CMK (cell line): ENCODE data around the gene MAML2.

Experiments used
- DNase-seq: peaks from one replicate; pipeline ENCODE4 v3.0.0-alpha.2; 2010; ENCODE audit warnings: low read depth

MAML2 gene

DNA sequence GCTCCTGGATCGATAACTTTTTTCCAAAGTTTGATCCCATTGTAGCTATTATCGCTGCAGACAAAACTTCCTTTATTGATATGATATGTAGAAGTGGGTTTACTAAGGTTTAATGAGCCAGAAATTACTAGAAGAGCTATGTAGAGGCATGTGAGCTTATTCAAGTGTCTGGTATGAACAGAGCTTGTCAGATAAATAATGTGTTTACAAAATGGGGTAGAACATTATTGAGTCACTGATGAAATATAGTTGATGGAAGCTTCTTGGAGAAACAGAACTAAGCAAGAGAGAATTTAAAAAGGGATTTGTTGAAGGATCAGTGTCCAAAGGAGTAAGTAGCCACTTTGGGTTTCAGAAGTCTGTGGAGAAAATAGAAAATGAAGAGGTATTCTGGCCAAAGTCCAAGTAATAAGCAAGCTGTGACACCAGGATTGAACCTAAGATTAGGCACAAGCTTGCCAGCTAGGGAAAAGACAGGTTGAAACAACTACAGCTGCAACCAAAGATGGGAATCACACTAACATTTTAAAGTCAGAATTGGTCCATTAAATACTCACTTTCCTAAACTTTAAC, 104.3 kb downstream of the MAML2 start:
- no peak for DNase-seq

DNA sequence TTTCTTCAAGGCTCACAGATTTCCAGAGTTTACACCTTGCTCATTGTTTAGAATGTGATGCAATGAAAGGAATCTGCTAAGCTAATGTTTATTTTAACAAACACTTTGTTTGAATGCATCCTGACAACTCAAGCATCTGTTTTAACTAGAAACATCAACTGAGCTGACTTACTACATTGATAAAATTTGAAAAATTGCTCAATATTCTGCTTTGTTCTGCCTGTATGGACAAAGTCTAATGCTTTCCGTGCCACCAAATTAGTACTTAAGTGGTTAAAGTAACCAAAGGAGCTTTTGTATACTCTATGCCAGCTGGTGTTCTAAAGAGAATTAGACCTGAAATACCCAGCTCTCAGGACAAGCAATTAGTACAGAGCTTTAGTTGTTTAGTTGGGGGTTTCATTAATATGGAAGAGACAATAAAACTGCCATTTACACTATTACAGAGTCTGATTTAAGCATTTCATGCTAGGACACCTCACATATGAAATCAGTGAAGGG, 105.2 kb downstream of the MAML2 start:
- no peak for DNase-seq

DNA sequence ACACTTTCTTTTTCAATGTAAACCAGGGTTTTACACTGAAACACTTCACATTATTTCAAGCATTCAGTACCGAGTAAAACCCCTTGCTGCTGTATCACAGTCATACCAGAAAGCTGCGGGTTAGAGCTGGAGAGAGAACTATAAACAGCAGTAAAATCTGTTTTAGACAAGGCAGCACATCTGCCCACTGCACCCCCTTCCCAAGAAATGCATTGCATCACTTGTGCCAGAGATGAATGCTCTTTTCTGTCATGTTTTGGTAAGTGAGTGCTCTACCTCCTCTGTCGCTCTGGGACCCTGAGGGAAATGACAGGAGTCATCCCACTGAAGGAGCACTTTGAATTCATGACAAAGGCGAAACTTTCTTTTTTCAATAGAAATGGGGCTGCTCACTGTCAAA, 107.2 kb downstream of the MAML2 start:
- no peak for DNase-seq

DNA sequence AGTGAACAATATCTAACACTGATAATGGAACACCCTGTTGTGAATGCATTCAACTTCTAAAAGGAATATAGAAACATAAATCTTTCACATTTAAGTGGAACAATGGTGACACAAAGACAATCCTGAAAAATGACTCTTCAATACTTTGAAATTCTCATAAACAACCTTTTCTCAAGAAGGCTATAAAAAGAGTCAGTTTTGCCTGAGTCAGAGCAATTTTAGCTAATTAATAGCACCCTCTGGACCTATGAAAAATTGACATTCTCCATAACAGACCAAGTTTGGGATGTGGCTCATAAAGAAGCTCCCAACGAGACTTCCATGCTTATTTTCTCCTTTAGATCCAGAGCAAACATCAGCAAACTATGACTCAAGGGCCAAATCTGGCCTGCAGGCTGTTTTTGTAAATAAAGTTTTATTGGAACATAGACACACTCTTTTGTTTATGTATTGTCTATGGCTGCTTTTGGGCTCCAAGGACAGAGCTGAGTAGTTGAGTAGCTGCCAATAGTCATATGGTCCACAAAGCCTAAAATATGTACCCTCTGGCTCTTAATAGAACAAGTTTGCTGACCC, 108.0 kb downstream of the MAML2 start:
- no peak for DNase-seq

DNA sequence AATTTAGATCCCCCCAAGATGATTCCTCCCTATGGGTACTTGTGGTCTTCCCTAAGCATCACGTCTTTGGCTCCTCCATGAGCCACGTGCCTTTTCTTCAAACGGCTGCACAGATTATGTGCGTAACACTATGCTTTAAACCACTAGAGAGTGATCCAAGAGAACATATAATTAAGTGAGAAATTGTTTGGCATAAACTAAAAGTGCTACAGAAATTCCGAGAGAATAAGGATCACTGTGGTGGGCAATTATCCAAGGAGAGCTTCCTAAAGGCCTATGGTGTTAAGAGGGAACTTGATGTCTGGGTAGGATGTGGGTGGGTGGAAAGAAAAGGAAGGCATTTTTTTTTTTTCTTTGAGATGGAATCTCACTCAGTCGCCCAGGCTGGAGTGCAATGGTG, 110.9 kb downstream of the MAML2 start:
- no peak for DNase-seq

GRCh38 chr11:96230686-96231085, 112.3 kb downstream of the MAML2 start:
- DNase-seq = no peak

DNA sequence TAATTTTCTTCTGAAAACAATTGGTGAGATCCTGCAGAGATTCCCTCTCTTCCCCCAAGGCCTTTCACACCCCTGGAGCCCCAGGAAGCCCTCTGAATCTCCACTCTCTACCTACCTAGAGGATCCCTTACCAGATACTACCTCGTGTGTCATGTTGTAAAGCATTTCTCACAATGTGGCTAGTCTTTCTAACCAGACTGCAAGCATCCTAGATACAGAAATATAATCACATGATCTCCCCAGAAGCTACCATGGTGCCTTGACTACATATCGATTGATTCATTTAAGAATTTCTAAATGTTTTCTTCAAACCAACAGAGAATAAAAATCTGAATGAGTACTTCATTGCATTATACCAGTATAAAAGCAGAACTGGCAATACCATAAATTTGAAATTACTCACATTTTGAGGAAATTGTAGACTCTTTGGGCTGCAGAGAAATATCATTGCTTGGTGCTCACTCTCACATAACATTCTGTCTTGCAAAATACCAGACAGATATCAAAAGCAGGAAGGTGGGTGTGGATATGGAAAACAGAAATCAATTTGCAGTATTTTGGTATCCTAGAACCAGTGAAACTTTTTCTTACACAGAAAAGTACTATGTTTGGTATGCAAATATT, 113.5 kb downstream of the MAML2 start:
- no peak for DNase-seq

- DNase-seq = no peak
Observed at GRCh38 chr11:96228910-96229309, 114.1 kb downstream of the MAML2 start.

DNA sequence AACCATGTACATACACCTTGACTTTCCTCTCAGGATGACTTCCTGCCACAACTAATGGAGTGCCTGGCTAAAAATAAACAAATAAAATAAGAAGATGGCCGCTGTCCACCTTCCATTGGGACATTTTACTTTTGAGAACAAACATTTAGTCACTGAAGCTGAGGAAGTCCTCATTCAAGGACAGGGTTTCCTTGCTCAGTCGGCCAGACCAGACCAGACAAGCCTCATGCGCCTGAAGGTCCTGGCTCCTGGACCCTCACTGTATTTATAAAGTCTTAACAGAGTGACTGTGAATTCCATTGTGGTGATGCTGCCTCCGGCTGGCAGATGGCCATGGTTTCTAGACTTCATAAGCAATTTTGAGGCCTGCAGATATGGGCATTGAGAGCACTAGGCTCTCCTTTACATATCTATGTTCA, 114.5 kb downstream of the MAML2 start:
- DNase-seq = no peak

- no peak for DNase-seq
Observed at GRCh38 chr11:96227244-96227643, 115.8 kb downstream of the MAML2 start.

DNA sequence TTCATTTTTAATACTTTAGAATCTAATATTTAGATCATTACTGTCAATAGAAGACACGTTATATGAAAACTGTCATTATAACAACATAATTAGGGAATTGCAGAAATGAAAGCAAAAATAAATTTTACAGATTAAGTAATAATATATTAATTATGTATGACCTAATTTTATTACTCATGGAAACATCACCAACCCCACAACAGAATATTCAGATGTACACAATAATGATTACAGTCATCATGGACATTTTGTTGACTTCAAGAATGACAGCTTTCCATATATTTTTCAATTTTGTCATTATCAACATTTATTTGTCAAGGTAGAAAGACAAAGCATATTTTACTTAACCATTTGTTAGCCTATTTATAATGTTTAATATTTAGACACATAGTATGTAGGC, 119.9 kb downstream of the MAML2 start:
- DNase-seq = no peak

- DNase-seq = no peak
Observed at GRCh38 chr11:96222102-96222501, 120.9 kb downstream of the MAML2 start.

GRCh38 chr11:96221244-96222070, 121.5 kb downstream of the MAML2 start:
- DNase-seq = no peak

DNA sequence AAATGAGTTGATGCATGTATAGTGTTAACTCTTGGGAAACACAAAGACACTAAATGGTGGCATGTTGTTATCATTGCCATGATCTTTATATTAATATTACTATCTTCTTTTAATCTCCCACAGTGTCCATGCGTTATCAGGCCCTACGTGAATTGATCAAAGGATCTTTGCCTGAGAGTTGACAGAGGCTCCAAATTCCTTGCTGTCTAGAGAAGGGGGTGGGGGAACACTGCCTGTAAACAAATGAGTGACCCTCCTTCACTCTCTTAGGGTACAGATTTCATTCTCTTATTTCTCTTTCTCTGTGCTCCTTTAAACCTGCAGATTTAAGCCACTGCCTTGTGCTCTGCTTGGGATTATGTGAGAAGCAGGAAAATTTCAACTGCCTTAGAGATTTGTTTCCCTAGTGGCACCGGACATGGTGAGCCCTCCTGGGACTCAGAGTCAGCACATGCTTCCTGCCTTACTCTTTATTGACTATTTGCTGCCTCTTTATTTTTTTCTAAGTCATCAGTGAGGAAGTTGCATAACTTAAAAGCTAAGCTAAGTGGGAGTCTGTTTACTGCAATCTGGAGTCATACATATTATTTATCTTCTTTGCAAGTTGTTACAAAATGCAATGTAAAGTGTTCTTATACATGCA, 122.9 kb downstream of the MAML2 start:
- no peak for DNase-seq

DNA sequence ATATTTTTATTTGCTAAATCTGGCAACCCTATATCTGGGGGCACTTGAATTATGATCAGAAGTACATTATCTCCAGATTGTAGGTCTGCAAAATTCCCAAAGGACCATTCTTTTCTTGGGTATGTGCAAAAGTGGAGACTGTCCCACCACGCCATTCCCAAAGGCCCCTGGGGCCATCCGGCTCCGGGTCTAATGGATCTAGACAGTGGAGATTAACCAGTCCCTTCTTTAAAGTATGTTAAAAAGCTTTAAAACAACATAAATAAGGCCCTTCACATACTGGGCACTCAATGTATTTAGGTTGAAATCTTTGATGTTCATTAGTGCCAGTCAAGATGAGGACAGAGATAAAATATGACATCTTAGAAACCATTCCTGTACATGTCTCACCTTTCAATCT, 124.1 kb downstream of the MAML2 start:
- no peak for DNase-seq

- DNase-seq = no peak
Observed at GRCh38 chr11:96218006-96218405, 125.0 kb downstream of the MAML2 start.

DNA sequence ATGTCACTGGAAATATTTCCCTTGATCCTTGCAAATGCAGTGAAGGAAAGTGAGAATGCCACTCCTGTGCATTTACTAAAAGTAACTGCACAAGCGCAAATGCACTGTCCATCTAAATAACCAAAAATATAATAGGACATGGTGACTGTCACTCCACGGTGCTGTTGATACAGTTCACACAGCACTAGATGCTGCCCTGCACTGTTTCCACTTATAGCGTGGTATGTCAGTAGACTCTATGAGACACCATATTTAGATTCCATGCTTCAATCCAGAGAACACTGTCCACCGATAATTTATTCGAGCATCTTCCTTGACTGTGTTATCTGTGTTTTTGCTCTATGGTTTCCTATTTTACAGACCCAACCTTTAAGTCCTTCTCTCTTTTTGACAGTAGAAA, 125.8 kb downstream of the MAML2 start:
- DNase-seq = no peak

DNA sequence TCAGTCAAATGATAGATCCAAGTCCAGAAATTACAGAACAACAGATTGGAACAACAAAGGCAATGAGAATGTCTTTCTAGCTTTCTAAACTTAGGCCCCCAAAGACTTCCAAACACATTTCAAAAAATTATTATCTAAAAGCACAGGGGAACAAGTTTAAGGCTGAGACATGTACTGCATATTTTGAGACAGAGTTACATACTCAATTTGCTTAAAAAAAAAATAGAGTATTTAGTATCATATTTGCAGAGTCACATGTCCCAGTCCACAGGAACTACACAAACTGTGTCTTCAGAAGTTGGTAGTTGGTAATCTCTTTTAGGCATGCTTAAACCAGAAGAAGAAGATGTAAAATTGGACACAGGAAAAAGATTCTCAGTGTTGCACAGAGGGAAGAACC, 127.2 kb downstream of the MAML2 start:
- no peak for DNase-seq

DNA sequence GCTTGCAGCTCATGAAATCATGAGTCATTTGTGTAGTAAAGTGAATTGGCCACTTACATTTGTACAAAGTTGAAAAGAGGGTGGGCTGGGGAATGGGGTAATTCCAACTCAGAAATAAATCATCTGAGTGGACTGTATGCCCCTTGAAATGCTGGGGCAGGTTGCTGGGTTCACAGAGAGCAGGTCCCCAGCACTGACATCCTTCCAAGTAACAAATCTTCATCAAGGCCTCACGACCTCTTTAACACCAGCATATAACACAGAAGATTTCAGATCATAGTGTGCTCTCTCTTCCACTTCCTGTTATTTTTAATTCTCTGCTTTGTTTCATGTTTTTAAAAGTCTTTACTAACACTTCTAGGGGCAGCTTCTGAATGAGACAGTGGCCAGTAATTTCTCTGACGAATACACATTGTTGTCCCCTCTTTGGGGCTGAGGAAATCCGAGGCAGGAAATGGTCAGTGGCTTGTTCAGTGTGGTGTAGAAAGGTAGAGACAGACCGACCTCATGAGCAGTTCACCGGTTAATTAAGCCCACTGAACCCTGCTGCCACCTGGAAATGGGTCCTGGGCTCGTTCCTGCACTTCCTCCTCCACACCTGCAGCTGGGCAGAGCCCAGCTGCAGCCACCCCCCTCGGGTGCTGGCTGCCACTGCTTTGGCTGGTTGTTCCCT, 127.7 kb downstream of the MAML2 start:
- DNase-seq = no peak

GRCh38 chr11:96214777-96215109, 128.3 kb downstream of the MAML2 start:
- no peak for DNase-seq

GRCh38 chr11:96213500-96213899, 129.5 kb downstream of the MAML2 start:
- no peak for DNase-seq

- no peak for DNase-seq
Observed at GRCh38 chr11:96211436-96211835, 131.6 kb downstream of the MAML2 start.
